Measurements from ENCODE around the gene OSBP2. TPM values are rescaled to one million over a fixed set of nuclear protein-coding genes. Genes with fewer than 3 reads are reported as not detected.

Gene OSBP2
- total RNA-seq, 1 donor from 2014 or later, result 19.4 TPM

- no peak for DNase-seq (ENCODE audit: low read depth in 2 of 2)
Measured at GRCh38 chr22:30833322-30833721, 138.6 kb downstream of the OSBP2 start.

- no peak for DNase-seq (ENCODE audit: low read depth in 2 of 2)
Measured at GRCh38 chr22:30837531-30837930, 142.9 kb downstream of the OSBP2 start.

- DNase-seq (ENCODE audit: low read depth in 2 of 2), result no peak
Measured at GRCh38 chr22:30838111-30838510, 143.4 kb downstream of the OSBP2 start.

- peak in 1 of 2 donors; percentile 55 for DNase-seq (ENCODE audit: low read depth in 2 of 2)
Measured at GRCh38 chr22:30841273-30841672, 146.6 kb downstream of the OSBP2 start.

- peak in 1 of 2 donors; percentile 38 for DNase-seq (ENCODE audit: low read depth in 2 of 2)
Measured at GRCh38 chr22:30843245-30843644, 148.6 kb downstream of the OSBP2 start.

GRCh38 chr22:30847583-30847982 is 152.9 kb downstream of the OSBP2 start:
- no peak for DNase-seq (ENCODE audit: low read depth in 2 of 2)

- no peak for DNase-seq (ENCODE audit: low read depth in 2 of 2)
Measured at GRCh38 chr22:30855266-30855665, 160.6 kb downstream of the OSBP2 start.

- no peak for DNase-seq (ENCODE audit: low read depth in 2 of 2)
Measured at GRCh38 chr22:30855677-30856518, 161.2 kb downstream of the OSBP2 start.

- no peak for DNase-seq (ENCODE audit: low read depth in 2 of 2)
Measured at GRCh38 chr22:30856741-30857502, 162.2 kb downstream of the OSBP2 start.

- no peak for DNase-seq (ENCODE audit: low read depth in 2 of 2)
Measured at GRCh38 chr22:30857791-30858190, 163.1 kb downstream of the OSBP2 start.

GRCh38 chr22:30858976-30859713 is 164.5 kb downstream of the OSBP2 start:
- DNase-seq (ENCODE audit: low read depth in 2 of 2), result no peak

- DNase-seq (ENCODE audit: low read depth in 2 of 2), result no peak
Measured at GRCh38 chr22:30859714-30860095, 165.0 kb downstream of the OSBP2 start.

- DNase-seq (ENCODE audit: low read depth in 2 of 2), result no peak
Measured at GRCh38 chr22:30860176-30861105, 165.8 kb downstream of the OSBP2 start.

GRCh38 chr22:30861131-30861530 is 166.5 kb downstream of the OSBP2 start:
- DNase-seq (ENCODE audit: low read depth in 2 of 2), result no peak

- no peak for DNase-seq (ENCODE audit: low read depth in 2 of 2)
Measured at GRCh38 chr22:30861688-30862552, 167.2 kb downstream of the OSBP2 start.

GRCh38 chr22:30863081-30863833 is 168.6 kb downstream of the OSBP2 start:
- DNase-seq (ENCODE audit: low read depth in 2 of 2), result no peak

- DNase-seq (ENCODE audit: low read depth in 2 of 2), result no peak
Measured at GRCh38 chr22:30864441-30865420, 170.1 kb downstream of the OSBP2 start.

GRCh38 chr22:30865656-30866055 is 171.0 kb downstream of the OSBP2 start:
- DNase-seq (ENCODE audit: low read depth in 2 of 2), result no peak

Data from dermis microvascular lymphatic vessel endothelial cell (primary cell).